Fibroblast of lung (primary cell): Measurements from ENCODE around the gene VTI1B. TPM values are rescaled to one million over a fixed set of nuclear protein-coding genes. Genes with fewer than 3 reads are reported as not detected.
A peak's percentile ranks its signal among the peaks of the same experiment; 100 is the strongest.

ENCODE experiments used
- DNase-seq, 2 donors: peaks; one replicate each; pipeline versions ENCODE4 v3.0.0 to v3.0.0-alpha.2; 2010; ENCODE audit warnings: low read depth in 2 of 2
- H2AFZ ChIP-seq: 2 replicates; pipeline ENCODE4 v1.5.1; 2012; ENCODE audit warnings: low read length, control low read depth, inconsistent platforms
- H3K27ac ChIP-seq: 2 replicates; pipeline ENCODE4 v1.5.1; 2011; ENCODE audit warnings: low read length, control low read depth; ENCODE audit not compliant: insufficient read depth
- H3K27me3 ChIP-seq: 2 replicates; pipeline ENCODE4 v1.5.1; 2011; ENCODE audit warnings: mild to moderate bottlenecking, low read length; ENCODE audit not compliant: control insufficient read depth, insufficient read depth
- H3K36me3 ChIP-seq: 2 replicates; pipeline ENCODE4 v1.5.1; 2011; ENCODE audit warnings: low read length; ENCODE audit not compliant: control insufficient read depth, insufficient read depth
- H3K4me1 ChIP-seq: 2 replicates; pipeline ENCODE4 v1.5.1; 2011; ENCODE audit warnings: low read length; ENCODE audit not compliant: control insufficient read depth, insufficient read depth; ENCODE audit errors: extremely low read depth
- H3K4me2 ChIP-seq: 2 replicates; pipeline ENCODE4 v1.5.1; 2011; ENCODE audit warnings: low read length, control low read depth; ENCODE audit not compliant: insufficient read depth; ENCODE audit errors: extremely low read depth
- H3K4me3 ChIP-seq, 4 experiments: fragments of 200-600 bp in 1 of 4; sonication (generic) in 1 of 4; replicated peaks in 1 of 4; 2 replicates each; pipeline ENCODE4 v1.5.1; 2011 to 2016; ENCODE audit warnings: low read length in 4 of 4, low read depth in 3 of 4, mild to moderate bottlenecking in 3 of 4, control low read depth in 2 of 4, inconsistent platforms in 1 of 4, mixed read lengths in 1 of 4; ENCODE audit not compliant: insufficient read depth in 1 of 4; ENCODE audit errors: control extremely low read depth in 1 of 4
- H3K79me2 ChIP-seq: 2 replicates; pipeline ENCODE4 v1.5.1; 2012; ENCODE audit warnings: mild to moderate bottlenecking, low read length, inconsistent platforms; ENCODE audit not compliant: control insufficient read depth, insufficient read depth
- H3K9ac ChIP-seq: 2 replicates; pipeline ENCODE4 v1.5.1; 2011; ENCODE audit warnings: mild to moderate bottlenecking, low read length, control low read depth; ENCODE audit not compliant: insufficient read depth
- H3K9me3 ChIP-seq: 2 replicates; pipeline ENCODE4 v1.5.1; 2012; ENCODE audit warnings: low read depth, low read length; ENCODE audit not compliant: control insufficient read depth, insufficient read depth
- H4K20me1 ChIP-seq: 2 replicates; pipeline ENCODE4 v1.5.1; 2011; ENCODE audit warnings: low read length; ENCODE audit not compliant: control insufficient read depth, insufficient read depth; ENCODE audit errors: extremely low read depth
- EZH2 ChIP-seq: IDR thresholded peaks from 2 replicates; pipeline ENCODE4 v1.5.1; 2012; ENCODE audit warnings: low read length, control low read depth, mild to moderate bottlenecking; ENCODE audit errors: missing control alignments
- polyA plus RNA-seq, 2 donors: library from polyadenylated mRNA; depleted of rRNA in 1 of 2; stranded (reverse) in 1 of 2; unstranded in 1 of 2; fragments of >200 nt; gene quantifications; 2 replicates each; pipeline ENCODE4 v1.2.1, GENCODE V29; 2011 to 2012; ENCODE audit warnings: missing spikeins in 1 of 2
- total RNA-seq: library from RNA; depleted of rRNA; stranded (reverse); fragments of >200 nt; gene quantifications from 2 replicates; pipeline ENCODE4 v1.2.1, GENCODE V29; 2014
- TF ChIP-seq, protein P1 (sequence below), 2 donors: IDR thresholded peaks in 1 of 2; conservative IDR thresholded peaks in 1 of 2; 1 replicate in 1 of 2; 2 replicates in 1 of 2; pipeline ENCODE4 v1.5.1; 2011 to 2012; ENCODE audit warnings: low read length in 2 of 2, control low read depth in 1 of 2, inconsistent platforms in 1 of 2, low read depth in 1 of 2, mild to moderate bottlenecking in 1 of 2

VTI1B gene
- total and polyA plus RNA-seq, 2 donors (not counting 1 experiment from before 2014, with no cell fraction given), result 67.9 to 89.8 TPM

DNA sequence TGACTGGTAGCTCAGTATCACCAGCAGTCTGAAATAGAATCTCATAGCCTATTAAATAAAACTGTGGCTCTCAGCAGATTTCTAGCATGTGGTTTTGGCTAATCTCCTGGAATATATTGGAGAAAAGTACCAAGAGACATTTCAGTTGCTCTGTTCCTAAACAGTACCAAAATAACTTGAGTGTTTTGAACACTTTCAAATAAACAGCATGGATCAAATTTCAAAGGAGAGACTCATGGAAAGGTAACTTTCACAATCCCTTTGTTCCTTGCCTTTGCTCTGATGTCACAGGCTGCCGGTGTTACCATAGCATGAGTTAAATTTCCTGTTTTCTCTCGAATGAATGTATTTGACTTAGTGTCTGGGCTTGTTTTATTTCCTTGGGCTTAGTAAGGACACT lies 51.3 kb downstream of the VTI1B start:
- no peaks in the 10 kb centered on the region for H3K9me3 ChIP-seq
- H3K4me1 ChIP-seq, result peaks cover 13% of the 10 kb centered on the region
- H3K27me3 ChIP-seq, result no peaks in the 10 kb centered on the region
- DNase-seq, result peak; percentile 48 to 57
- no peak overlapping the region for H3K4me3 ChIP-seq
- TF ChIP-seq, protein P1, sequence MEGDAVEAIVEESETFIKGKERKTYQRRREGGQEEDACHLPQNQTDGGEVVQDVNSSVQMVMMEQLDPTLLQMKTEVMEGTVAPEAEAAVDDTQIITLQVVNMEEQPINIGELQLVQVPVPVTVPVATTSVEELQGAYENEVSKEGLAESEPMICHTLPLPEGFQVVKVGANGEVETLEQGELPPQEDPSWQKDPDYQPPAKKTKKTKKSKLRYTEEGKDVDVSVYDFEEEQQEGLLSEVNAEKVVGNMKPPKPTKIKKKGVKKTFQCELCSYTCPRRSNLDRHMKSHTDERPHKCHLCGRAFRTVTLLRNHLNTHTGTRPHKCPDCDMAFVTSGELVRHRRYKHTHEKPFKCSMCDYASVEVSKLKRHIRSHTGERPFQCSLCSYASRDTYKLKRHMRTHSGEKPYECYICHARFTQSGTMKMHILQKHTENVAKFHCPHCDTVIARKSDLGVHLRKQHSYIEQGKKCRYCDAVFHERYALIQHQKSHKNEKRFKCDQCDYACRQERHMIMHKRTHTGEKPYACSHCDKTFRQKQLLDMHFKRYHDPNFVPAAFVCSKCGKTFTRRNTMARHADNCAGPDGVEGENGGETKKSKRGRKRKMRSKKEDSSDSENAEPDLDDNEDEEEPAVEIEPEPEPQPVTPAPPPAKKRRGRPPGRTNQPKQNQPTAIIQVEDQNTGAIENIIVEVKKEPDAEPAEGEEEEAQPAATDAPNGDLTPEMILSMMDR (conservative IDR thresholded peaks at IDR 0.05 in 1 of 2, IDR thresholded peaks at IDR 0.05 in 1 of 2; ENCODE audit: low read depth in 1 of 2, low read length in 2 of 2), result no peak
- TF ChIP-seq EZH2, result no peak
- no peaks in the 10 kb centered on the region for H3K36me3 ChIP-seq
- H2AFZ ChIP-seq, result peak overlapping the region; percentile 0
- H3K4me2 ChIP-seq, result peak overlapping the region; percentile 15
- H3K9ac ChIP-seq, result no peak overlapping the region
- no peaks in the 10 kb centered on the region for H3K79me2 ChIP-seq
- H3K27ac ChIP-seq, result peak overlapping the region; percentile 53
- H4K20me1 ChIP-seq, result no peaks in the 10 kb centered on the region

DNA sequence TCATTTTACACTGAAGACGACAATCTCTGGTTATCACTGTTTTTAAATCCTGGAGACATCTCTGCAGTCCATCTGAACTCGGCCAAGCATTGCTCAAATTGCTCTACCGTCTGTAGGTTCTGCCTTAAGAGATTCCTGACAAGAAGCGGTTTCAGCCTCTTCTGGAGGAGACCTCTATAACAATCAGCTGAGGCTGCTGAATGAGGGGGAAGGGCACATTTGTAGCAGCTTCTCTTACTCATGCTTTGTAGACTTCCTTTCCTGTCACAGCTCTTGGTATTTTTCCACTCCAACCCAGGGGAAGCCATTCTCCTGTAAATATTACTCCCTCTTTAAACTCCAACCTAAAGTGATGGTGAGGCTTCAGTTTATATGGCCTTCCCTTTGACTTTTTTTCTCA lies 51.8 kb downstream of the VTI1B start:
- Histone ChIP-seq H3K36me3 (no peaks in the 10 kb centered on the region), H4K20me1 (no peaks in the 10 kb centered on the region), H3K27ac (peak overlapping the region; percentile 53), H3K27me3 (no peaks in the 10 kb centered on the region), H3K4me2 (peak overlapping the region; percentile 13), H2AFZ (peak overlapping the region; percentile 0), H3K79me2 (no peaks in the 10 kb centered on the region), H3K4me1 (peaks cover 13% of the 10 kb centered on the region), H3K4me3 (peak overlapping the region in 1 of 4 experiments; percentile 9), H3K9ac (no peak overlapping the region), H3K9me3 (no peaks in the 10 kb centered on the region)
- TF ChIP-seq EZH2, result no peak
- TF ChIP-seq, protein P1 (conservative IDR thresholded peaks at IDR 0.05 in 1 of 2, IDR thresholded peaks at IDR 0.05 in 1 of 2; ENCODE audit: low read depth in 1 of 2, low read length in 2 of 2), result no peak
- peak; percentile 73 to 85 for DNase-seq

DNA sequence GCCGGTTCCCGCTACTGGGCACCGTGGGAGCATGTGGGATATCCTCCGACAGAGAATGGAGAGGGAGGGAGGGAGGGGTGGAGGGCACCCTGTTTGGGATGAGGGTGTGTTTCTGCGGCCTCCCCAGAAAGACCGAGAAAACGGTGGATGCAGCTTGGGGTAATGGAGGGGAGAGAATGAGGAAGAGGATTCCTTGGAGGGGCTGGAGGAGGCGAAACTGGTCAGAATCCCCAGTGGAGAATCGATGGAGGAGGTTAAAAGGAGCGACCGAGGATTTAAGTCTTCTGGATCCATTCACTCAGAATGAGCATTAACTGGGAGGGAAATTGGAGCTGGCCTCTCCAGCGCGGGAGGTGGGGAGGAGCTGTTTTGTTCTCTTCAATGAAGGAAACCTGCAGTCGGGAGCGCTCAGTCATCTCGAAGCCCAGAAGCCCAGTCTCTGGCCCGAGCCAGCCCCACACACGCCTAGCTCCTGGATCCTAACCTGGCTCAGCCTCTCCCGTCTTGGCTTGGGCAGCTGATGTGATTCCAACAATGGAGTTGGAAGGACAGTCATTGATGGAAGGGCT lies 54.1 kb downstream of the VTI1B start:
- Histone ChIP-seq H3K27me3 (peaks cover 5% of the 10 kb centered on the region), H3K4me1 (peaks cover 13% of the 10 kb centered on the region), H3K9ac (peak overlapping the region; percentile 80), H3K9me3 (no peaks in the 10 kb centered on the region), H3K36me3 (no peaks in the 10 kb centered on the region), H3K27ac (no peak overlapping the region), H3K4me2 (peak overlapping the region; percentile 97), H2AFZ (peak overlapping the region; percentile 86), H3K79me2 (no peaks in the 10 kb centered on the region), H3K4me3 (peak overlapping the region; percentile 66 to 73 (median 72)), H4K20me1 (no peaks in the 10 kb centered on the region)
- no peak for DNase-seq
- TF ChIP-seq, protein P1 (conservative IDR thresholded peaks at IDR 0.05 in 1 of 2, IDR thresholded peaks at IDR 0.05 in 1 of 2; ENCODE audit: low read depth in 1 of 2, low read length in 2 of 2), result no peak
- no peak for TF ChIP-seq EZH2
